ENCODE measurements around the gene ICAM4. TPM values are rescaled to one million over a fixed set of nuclear protein-coding genes. Genes with fewer than 3 reads are reported as not detected.

The ICAM4 gene
- total RNA-seq, 4 donors from 2014 or later, result 0.47 TPM; not detected in 3

DNA sequence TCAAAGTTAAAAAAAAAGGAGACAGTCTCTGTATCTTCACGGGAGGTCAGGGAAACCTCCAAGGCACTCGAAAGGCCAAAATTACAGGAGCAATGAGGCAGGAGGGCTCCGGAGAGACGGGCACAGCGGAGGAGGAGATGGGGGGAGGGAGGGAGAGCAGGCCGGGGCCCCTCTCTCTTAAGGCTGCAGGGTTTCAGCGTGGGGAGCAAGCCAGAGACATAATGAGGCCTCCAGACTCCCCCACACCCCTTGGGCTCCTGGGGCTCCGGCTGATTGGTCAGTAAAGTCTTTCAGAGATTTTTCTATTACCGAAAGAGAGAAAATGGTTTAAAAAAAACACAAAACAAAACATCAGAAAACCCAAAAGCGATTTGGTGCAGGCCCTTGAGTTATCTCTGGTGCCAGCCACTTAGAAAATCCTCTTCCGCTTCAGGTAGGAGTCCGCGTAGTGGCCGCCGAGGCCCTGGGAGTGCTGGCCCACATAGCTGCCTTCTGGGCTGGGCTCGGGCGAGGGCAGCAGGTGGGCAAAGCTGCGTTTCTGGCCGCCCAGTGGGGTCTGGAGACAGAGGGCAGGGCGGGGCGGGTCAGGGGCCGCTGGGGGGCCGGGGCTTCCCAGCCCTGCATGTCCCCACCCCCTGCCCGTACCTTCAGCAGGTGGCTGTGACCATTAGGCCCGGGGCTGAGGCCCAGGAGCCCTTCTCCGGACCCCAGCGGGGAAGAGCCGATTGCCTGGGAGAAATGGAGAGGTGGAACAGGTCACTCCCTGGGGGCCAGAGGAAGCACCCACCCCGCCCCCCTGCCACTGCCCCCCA, 30.5 kb downstream of the ICAM4 start:
- Histone ChIP-seq H3K36me3 (peaks cover 0 to 59% of the 10 kb centered on the region in 2 donors), H3K27ac (no peak overlapping the region), H3K4me1 (peaks cover 0 to 21% (median 8%) of the 10 kb centered on the region in 3 donors), H3K27me3 (no peaks in the 10 kb centered on the region), H3K4me3 (no peak overlapping the region), H3K9me3 (no peaks in the 10 kb centered on the region)
- 76 to 100% methylated on average over 1 to 15 of the region's 29 CpGs for WGBS, 2 donors (ENCODE audit: low coverage in 1 of 2)
- no peak for TF ChIP-seq POLR2AphosphoS5 (IDR thresholded peaks at IDR 0.05)
- TF ChIP-seq, protein P1, sequence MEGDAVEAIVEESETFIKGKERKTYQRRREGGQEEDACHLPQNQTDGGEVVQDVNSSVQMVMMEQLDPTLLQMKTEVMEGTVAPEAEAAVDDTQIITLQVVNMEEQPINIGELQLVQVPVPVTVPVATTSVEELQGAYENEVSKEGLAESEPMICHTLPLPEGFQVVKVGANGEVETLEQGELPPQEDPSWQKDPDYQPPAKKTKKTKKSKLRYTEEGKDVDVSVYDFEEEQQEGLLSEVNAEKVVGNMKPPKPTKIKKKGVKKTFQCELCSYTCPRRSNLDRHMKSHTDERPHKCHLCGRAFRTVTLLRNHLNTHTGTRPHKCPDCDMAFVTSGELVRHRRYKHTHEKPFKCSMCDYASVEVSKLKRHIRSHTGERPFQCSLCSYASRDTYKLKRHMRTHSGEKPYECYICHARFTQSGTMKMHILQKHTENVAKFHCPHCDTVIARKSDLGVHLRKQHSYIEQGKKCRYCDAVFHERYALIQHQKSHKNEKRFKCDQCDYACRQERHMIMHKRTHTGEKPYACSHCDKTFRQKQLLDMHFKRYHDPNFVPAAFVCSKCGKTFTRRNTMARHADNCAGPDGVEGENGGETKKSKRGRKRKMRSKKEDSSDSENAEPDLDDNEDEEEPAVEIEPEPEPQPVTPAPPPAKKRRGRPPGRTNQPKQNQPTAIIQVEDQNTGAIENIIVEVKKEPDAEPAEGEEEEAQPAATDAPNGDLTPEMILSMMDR (IDR thresholded peaks at IDR 0.05), result no peak
- TF ChIP-seq POLR2A (IDR thresholded peaks at IDR 0.05), result no peak
- no peak for TF ChIP-seq EP300 (IDR thresholded peaks at IDR 0.05)
- no peak for ATAC-seq

DNA sequence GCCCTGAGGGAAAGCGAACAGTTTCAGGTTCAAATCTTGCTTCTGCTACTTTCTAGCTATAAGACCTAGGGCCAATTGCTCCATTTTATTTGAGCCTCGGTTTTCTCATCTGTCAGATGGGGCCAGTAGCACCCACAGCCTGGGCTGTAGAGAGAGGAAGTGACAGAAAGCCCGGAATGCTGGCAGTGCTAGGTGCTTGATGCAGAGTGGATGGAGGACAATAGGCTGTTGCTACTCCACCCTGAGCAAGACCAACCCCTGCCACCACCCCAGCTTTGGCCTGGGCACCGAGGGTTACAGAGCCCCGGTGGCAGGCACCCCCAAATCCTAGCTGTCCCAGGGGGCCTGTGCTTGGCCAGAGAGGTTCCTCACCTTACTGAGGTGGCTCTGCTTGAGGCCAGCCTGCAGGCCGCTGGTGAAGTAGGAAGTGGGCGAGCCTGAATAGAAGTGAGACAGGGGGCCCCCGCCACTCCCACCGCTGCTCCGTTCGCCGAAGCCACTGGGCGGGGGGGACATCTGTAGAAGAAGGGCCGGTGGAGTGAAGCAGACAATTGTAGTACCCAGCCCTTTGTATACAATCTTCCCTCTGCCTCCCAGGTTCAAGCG, 31.2 kb downstream of the ICAM4 start:
- H3K36me3 ChIP-seq, result peaks cover 0 to 67% of the 10 kb centered on the region in 2 donors
- WGBS, 2 donors (ENCODE audit: low coverage in 1 of 2), result 88 to 100% methylated on average over 2 to 3 of the region's 15 CpGs

DNA sequence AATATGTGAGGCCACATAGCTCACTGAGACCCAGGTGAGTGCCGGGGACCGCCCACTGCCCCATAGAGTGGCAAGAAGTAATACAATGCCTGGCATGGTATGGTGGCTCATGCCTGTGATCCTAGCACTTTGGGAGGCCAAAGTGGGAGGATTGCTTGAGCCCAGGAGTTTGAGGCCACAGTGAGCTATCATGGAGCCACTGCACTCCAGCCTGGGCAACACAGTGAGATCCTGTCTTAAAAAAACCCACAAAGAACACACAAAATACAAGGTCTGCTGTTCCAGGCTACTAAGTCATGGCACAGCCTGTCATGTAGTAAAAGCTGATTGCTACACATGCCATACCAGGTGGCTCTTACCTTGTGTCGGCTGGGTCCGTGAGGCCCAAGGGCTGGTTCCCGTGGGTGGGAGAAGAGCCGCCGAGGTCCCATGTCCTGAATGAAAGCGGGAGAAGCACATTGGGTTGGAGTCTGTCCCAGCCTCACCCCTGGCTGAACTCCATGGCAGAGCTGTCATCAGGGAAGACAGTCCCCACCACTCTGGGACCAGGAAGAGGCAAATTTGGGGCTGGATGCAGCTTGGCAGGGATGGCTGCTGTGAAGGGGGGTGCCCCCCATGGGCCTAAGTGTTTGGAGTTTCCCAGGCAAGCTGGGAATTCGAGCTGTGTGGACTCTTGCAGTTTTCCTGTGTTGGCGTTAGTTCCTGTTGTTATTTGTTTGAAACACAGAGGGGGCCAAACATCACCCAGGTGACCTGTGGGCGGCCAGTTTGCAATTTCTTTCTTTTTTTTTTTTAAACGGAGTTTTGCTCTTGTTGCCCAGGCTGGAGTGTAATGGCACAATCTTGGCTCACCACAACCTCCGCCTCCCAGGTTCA, 32.3 kb downstream of the ICAM4 start:
- WGBS, 2 donors (ENCODE audit: low coverage in 1 of 2), result 85 to 100% methylated on average over 2 to 6 of the region's 13 CpGs
- no peak overlapping the region for H3K27ac ChIP-seq
- TF ChIP-seq POLR2A (IDR thresholded peaks at IDR 0.05), result no peak
- TF ChIP-seq, protein P1 (IDR thresholded peaks at IDR 0.05), result no peak
- TF ChIP-seq POLR2AphosphoS5 (IDR thresholded peaks at IDR 0.05), result no peak
- TF ChIP-seq EP300 (IDR thresholded peaks at IDR 0.05), result no peak
- H3K36me3 ChIP-seq, result peaks cover 0 to 77% of the 10 kb centered on the region in 2 donors
- no peaks in the 10 kb centered on the region for H3K27me3 ChIP-seq
- no peak for ATAC-seq
- no peak overlapping the region for H3K4me3 ChIP-seq
- no peaks in the 10 kb centered on the region for H3K9me3 ChIP-seq
- peaks cover 0 to 20% (median 8%) of the 10 kb centered on the region in 3 donors for H3K4me1 ChIP-seq

More for the DNA sequence above, 31.2 kb downstream of the ICAM4 start:
- Histone ChIP-seq H3K4me3 (no peak overlapping the region), H3K4me1 (peaks cover 0 to 21% (median 8%) of the 10 kb centered on the region in 3 donors), H3K9me3 (no peaks in the 10 kb centered on the region), H3K27me3 (no peaks in the 10 kb centered on the region), H3K27ac (no peak overlapping the region)
- TF ChIP-seq POLR2A (IDR thresholded peaks at IDR 0.05), result no peak
- no peak for TF ChIP-seq EP300 (IDR thresholded peaks at IDR 0.05)
- TF ChIP-seq POLR2AphosphoS5 (IDR thresholded peaks at IDR 0.05), result no peak
- TF ChIP-seq, protein P1 (IDR thresholded peaks at IDR 0.05), result no peak
- no peak for ATAC-seq

GRCh38 chr19:10320602-10321416, 34.1 kb downstream of the ICAM4 start:
- Histone ChIP-seq H3K4me3 (no peak overlapping the region), H3K9me3 (no peaks in the 10 kb centered on the region), H3K27me3 (no peaks in the 10 kb centered on the region), H3K27ac (no peak overlapping the region), H3K4me1 (peaks cover 0 to 5% (median 3%) of the 10 kb centered on the region in 3 donors), H3K36me3 (peaks cover 0 to 95% of the 10 kb centered on the region in 2 donors)
- TF ChIP-seq EP300 (IDR thresholded peaks at IDR 0.05) (no peak), POLR2A (IDR thresholded peaks at IDR 0.05) (no peak), POLR2AphosphoS5 (IDR thresholded peaks at IDR 0.05) (no peak)
- TF ChIP-seq, protein P1 (IDR thresholded peaks at IDR 0.05), result no peak
- WGBS, 2 donors (ENCODE audit: low coverage in 1 of 2), result 90% methylated on average over 2 of the region's 32 CpGs; no CpG with 5 or more reads in 1 of the 2 donors
- no peak for ATAC-seq
